ENCODE measurements around the gene DSCAM.

DNA sequence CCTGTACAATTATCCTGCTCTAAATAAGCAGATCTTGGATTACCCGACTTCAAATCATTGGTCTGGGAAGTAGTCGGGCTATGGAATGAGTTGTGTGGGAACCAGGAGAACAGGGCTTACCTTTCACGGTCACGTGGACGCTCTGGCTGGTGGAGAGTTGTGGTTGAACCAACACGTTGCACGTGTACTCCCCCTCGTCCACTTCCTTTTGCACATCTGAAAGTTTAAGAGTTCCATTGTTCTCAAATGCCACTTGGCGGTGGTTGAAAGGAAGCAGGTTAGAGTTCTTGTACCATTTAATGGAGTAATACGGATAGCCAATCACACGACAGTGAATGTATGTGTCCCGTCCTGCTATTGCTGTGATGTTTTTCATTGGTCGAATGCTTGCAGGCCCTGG is 509.0 kb downstream of the DSCAM start:
- TF ChIP-seq, protein P1, sequence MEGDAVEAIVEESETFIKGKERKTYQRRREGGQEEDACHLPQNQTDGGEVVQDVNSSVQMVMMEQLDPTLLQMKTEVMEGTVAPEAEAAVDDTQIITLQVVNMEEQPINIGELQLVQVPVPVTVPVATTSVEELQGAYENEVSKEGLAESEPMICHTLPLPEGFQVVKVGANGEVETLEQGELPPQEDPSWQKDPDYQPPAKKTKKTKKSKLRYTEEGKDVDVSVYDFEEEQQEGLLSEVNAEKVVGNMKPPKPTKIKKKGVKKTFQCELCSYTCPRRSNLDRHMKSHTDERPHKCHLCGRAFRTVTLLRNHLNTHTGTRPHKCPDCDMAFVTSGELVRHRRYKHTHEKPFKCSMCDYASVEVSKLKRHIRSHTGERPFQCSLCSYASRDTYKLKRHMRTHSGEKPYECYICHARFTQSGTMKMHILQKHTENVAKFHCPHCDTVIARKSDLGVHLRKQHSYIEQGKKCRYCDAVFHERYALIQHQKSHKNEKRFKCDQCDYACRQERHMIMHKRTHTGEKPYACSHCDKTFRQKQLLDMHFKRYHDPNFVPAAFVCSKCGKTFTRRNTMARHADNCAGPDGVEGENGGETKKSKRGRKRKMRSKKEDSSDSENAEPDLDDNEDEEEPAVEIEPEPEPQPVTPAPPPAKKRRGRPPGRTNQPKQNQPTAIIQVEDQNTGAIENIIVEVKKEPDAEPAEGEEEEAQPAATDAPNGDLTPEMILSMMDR (IDR thresholded peaks at IDR 0.05; ENCODE audit: insufficient read depth, low read length, poor library complexity, severe bottlenecking), result no peak
- no peak for TF ChIP-seq EZH2phosphoT487 (conservative IDR thresholded peaks at IDR 0.05; ENCODE audit: low read length)

Data from SU-DHL-6 (cell line).